MCF 10A (cell line): ENCODE measurements around the gene NR2F2. TPM values are rescaled to one million over a fixed set of nuclear protein-coding genes. Genes with fewer than 3 reads are reported as not detected.

ENCODE experiments used
- BruUV-seq: library from RNA; stranded (reverse); fragments of 400-500 nt; replicated peaks from 2 replicates; lab custom pipeline; 2021; lab: Mats Ljungman, UMichigan
- CTCF ChIA-PET: fragments of 300-600 bp; sonication (Branson Sonifier 250); formaldehyde crosslinking; extraction: SDS; loops from one replicate; lab custom pipeline; 2021; ENCODE audit warnings: antibody characterized with exemption, inconsistent platforms; lab: Yijun Ruan, JAX
- POLR2A ChIA-PET: fragments of 300-600, 350-650 bp; sonication (Branson Sonifier 250); formaldehyde crosslinking; extraction: SDS; loops from one replicate; lab custom pipeline; 2020; ENCODE audit warnings: antibody characterized with exemption, inconsistent platforms; lab: Yijun Ruan, JAX
- DNase-seq: peaks from one replicate; pipeline ENCODE4 v3.0.0-alpha.2; 2018; ENCODE audit not compliant: unreplicated experiment
- H3K27ac Mint-ChIP-seq: one replicate; pipeline ENCODE4 v1.8.0; 2022; ENCODE audit warnings: mild to moderate bottlenecking, low read depth, mixed read lengths; ENCODE audit not compliant: unreplicated experiment
- H3K27me3 Mint-ChIP-seq: one replicate; pipeline ENCODE4 v1.8.0; 2022; ENCODE audit warnings: mixed read lengths; ENCODE audit not compliant: insufficient read depth, unreplicated experiment
- H3K36me3 Mint-ChIP-seq: one replicate; pipeline ENCODE4 v1.8.0; 2022; ENCODE audit warnings: mild to moderate bottlenecking, moderate library complexity, mixed read lengths; ENCODE audit not compliant: insufficient read depth, unreplicated experiment
- H3K4me1 Mint-ChIP-seq: one replicate; pipeline ENCODE4 v1.8.0; 2022; ENCODE audit warnings: mixed read lengths; ENCODE audit not compliant: insufficient read depth, unreplicated experiment
- H3K4me3 Mint-ChIP-seq: one replicate; pipeline ENCODE4 v1.8.0; 2022; ENCODE audit warnings: mild to moderate bottlenecking, moderate library complexity, mixed read lengths; ENCODE audit not compliant: unreplicated experiment
- H3K9me3 Mint-ChIP-seq: one replicate; pipeline ENCODE4 v1.8.0; 2022; ENCODE audit warnings: mixed read lengths; ENCODE audit not compliant: unreplicated experiment
- CTCF ChIP-seq: fragments of 200-600 bp; IDR thresholded peaks from one replicate; pipeline ENCODE4 v1.8.0; 2022; ENCODE audit warnings: antibody characterized with exemption, mild to moderate bottlenecking; ENCODE audit not compliant: unreplicated experiment
- intact Hi-C: fragments of 100-400 bp; cut with micrococcal nuclease; formaldehyde crosslinking; loops from 2 replicates; pipeline ENCODE4 v1.14.1; 2022
- total RNA-seq: library from RNA; stranded (reverse); gene quantifications from 2 replicates; pipeline ENCODE4 v1.2.3, GENCODE V29; 2022

NR2F2 gene
- total RNA-seq, 1 experiment from 2014 or later, result 10.9 TPM

GRCh38 chr15:96346409-96346970 lies 16.0 kb downstream of the NR2F2 start:
- peaks cover 9% of the 10 kb centered on the region for H3K4me1 Mint-ChIP-seq
- BruUV-seq, result no TSS peak
- no peak for TF ChIP-seq CTCF
- peaks cover 9% of the 10 kb centered on the region for H3K36me3 Mint-ChIP-seq
- H3K9me3 Mint-ChIP-seq, result no peaks in the 10 kb centered on the region
- POLR2A ChIA-PET, result no interaction called here
- CTCF ChIA-PET, result interaction anchor here (0.6 to 1.2 kb wide), 10 partner anchors 10 to 1677 kb away, joined by 3 to 4 read pairs (median 3); no protein-coding TSS in a partner anchor
- DNase-seq, result no peak
- H3K27me3 Mint-ChIP-seq, result no peaks in the 10 kb centered on the region
- no peak overlapping the region for H3K27ac Mint-ChIP-seq
- intact Hi-C loops, result loop anchor here (5.0 kb wide), 1 partner anchor 1319 kb away; no protein-coding TSS in a partner anchor
- no peak overlapping the region for H3K4me3 Mint-ChIP-seq

GRCh38 chr15:96347181-96348111 lies 16.9 kb downstream of the NR2F2 start:
- H3K27me3 Mint-ChIP-seq, result no peaks in the 10 kb centered on the region
- peaks cover 9% of the 10 kb centered on the region for H3K4me1 Mint-ChIP-seq
- POLR2A ChIA-PET, result no interaction called here
- peaks cover 9% of the 10 kb centered on the region for H3K36me3 Mint-ChIP-seq
- intact Hi-C loops, result loop anchor here (5.0 kb wide), 1 partner anchor 1320 kb away; no protein-coding TSS in a partner anchor
- H3K9me3 Mint-ChIP-seq, result no peaks in the 10 kb centered on the region
- TF ChIP-seq CTCF, result no peak
- CTCF ChIA-PET, result interaction anchor here (0.6 to 1.2 kb wide), 6 partner anchors 11 to 887 kb away, joined by 3 to 4 read pairs (median 3); no protein-coding TSS in a partner anchor
- no peak overlapping the region for H3K27ac Mint-ChIP-seq
- no peak for DNase-seq
- no peak overlapping the region for H3K4me3 Mint-ChIP-seq
- BruUV-seq, result no TSS peak

GRCh38 chr15:96348112-96349027 lies 17.9 kb downstream of the NR2F2 start:
- H3K9me3 Mint-ChIP-seq, result no peaks in the 10 kb centered on the region
- intact Hi-C loops, result loop anchor here (5.0 kb wide), 1 partner anchor 1321 kb away; no protein-coding TSS in a partner anchor
- H3K4me1 Mint-ChIP-seq, result peaks cover 9% of the 10 kb centered on the region
- ChIA-PET CTCF (interaction anchor here (0.6 to 1.0 kb wide), 4 partner anchors 10 to 991 kb away, joined by 3 to 5 read pairs (median 4); no protein-coding TSS in a partner anchor), POLR2A (no interaction called here)
- no peak for TF ChIP-seq CTCF
- H3K27me3 Mint-ChIP-seq, result no peaks in the 10 kb centered on the region
- no TSS peak for BruUV-seq
- no peak overlapping the region for H3K27ac Mint-ChIP-seq
- H3K4me3 Mint-ChIP-seq, result no peak overlapping the region
- H3K36me3 Mint-ChIP-seq, result peaks cover 5% of the 10 kb centered on the region
- no peak for DNase-seq
